Measurements from ENCODE around the gene ATP5MC2. TPM values are rescaled to one million over a fixed set of nuclear protein-coding genes. Genes with fewer than 3 reads are reported as not detected.

Gene ATP5MC2
- total RNA-seq, 2 experiments from 2014 or later: 378 TPM

DNA sequence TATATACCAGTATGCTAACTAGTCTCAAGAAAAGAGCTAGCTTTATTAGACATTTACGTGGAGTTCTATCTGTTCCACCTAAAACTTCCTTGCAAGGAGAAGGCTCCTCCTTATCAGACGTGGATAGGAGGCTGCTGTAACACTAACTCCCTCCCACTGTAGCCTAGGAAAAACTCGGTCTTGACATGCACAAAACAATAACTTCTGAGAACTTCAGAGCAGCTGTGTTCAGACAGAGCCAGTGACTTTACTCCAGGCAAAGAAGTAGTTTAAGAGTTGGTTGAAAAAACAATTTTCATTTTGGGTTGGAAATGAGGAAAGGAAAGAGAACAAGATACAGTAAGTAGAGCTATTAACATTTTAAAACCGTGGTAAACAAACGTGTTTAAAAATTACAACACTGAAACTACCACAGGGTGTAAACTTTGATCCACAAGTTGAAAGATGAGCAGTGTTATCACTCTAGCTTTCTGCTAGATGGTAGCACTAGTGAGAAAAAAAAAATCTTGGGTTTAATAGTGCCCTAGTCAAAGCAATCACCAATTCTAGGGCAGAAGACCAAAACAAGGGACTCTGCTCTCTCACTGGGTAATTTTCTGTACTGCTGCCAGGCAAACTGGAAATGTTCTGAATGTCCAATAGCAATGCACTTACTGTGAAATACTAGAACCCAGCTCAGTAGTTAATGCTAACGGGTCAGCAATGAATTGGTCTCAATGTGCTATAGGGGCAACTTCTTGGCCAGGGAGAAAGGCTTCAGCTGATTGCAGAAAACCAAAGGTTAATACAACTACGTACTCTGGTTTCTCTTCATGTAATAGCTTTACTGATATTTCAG is 52.1 kb downstream of the ATP5MC2 start:
- peak overlapping the region; percentile 23 for H3K4me3 Mint-ChIP-seq
- no peak for DNase-seq
- peaks cover 45% of the 10 kb centered on the region for H3K4me1 Mint-ChIP-seq (ENCODE audit: low read depth)
- ChIA-PET POLR2A (interaction anchor here (0.7 kb wide), 1 partner anchor 52 kb away, joined by 3 read pairs; the partner anchor contains the start of gene ATP5MC2), CTCF (interaction anchor here (0.7 to 3.9 kb wide), 8 partner anchors 10 to 123 kb away, joined by 3 to 17 read pairs (median 4); partner anchors contain the start of gene ATP5MC2)
- peak overlapping the region; percentile 73 for H3K27ac Mint-ChIP-seq
- H3K9me3 Mint-ChIP-seq: no peaks in the 10 kb centered on the region
- H3K27me3 Mint-ChIP-seq: no peaks in the 10 kb centered on the region
- H3K36me3 Mint-ChIP-seq: peaks cover 2% of the 10 kb centered on the region
- intact Hi-C loops (cut with micrococcal nuclease): no loop called here

- Mint-ChIP-seq H3K27ac (no peak overlapping the region), H3K4me1 (ENCODE audit: low read depth) (peaks cover 55% of the 10 kb centered on the region), H3K27me3 (no peaks in the 10 kb centered on the region), H3K36me3 (peaks cover 7% of the 10 kb centered on the region), H3K4me3 (no peak overlapping the region), H3K9me3 (no peaks in the 10 kb centered on the region)
- no peak for DNase-seq
- POLR2A ChIA-PET: no interaction called here
- intact Hi-C loops (cut with micrococcal nuclease): no loop called here
- CTCF ChIA-PET: interaction anchor here (1.6 to 3.9 kb wide), 2 partner anchors 53 to 121 kb away, joined by 4 to 17 read pairs; partner anchors contain the start of gene ATP5MC2
Measured at GRCh38 chr12:53622724-53623123, 53.2 kb downstream of the ATP5MC2 start.

DNA sequence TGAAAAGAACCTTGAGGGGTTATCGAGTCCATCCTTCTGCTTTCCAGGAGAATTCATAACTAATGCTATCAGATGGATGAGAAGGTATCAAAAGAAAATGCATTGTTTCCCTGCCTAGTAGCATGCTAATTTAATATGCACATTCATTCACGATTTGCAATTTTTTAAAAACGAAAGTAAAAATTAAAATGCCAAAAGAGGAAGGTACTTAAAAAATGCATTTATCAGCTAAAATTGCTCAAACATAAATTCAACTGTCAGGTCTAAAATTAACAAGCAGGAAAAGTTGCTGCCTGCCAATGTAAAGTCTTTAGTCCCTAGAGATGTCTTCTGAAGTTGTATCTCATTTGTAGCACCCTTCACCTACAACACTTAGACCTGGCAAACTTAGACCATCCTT is 57.6 kb downstream of the ATP5MC2 start:
- no peak for DNase-seq
- POLR2A ChIA-PET: no interaction called here
- H3K4me1 Mint-ChIP-seq (ENCODE audit: low read depth): peaks cover 32% of the 10 kb centered on the region
- H3K9me3 Mint-ChIP-seq: no peaks in the 10 kb centered on the region
- H3K27ac Mint-ChIP-seq: peak overlapping the region; percentile 15
- CTCF ChIA-PET: interaction anchor here (0.6 to 1.4 kb wide), 2 partner anchors 8 to 1518 kb away, joined by 4 to 6 read pairs; partner anchors contain the start of gene ATF7
- no peaks in the 10 kb centered on the region for H3K27me3 Mint-ChIP-seq
- peak overlapping the region; percentile 66 for H3K4me3 Mint-ChIP-seq
- intact Hi-C loops (cut with micrococcal nuclease): no loop called here
- H3K36me3 Mint-ChIP-seq: peaks cover 11% of the 10 kb centered on the region

DNA sequence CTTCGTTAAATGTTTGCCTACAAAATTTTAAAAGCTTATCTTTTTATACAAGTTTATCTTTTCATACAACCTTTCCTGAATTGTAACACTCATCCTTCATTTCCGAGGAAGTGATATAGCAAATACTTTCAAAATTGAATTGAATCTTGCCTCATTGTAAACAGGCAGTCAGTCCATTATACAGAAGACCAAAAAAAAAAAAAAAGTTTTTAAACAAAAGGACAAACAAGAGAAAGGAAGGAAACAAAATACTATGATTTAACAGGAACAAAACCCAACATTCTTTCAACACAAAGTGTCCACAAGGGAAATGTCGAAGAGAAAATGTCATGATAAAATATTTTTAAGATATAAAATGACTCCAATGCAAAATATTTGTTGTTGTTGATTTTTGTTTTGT is 58.2 kb downstream of the ATP5MC2 start:
- POLR2A ChIA-PET: no interaction called here
- CTCF ChIA-PET: interaction anchor here (0.6 to 1.4 kb wide), 2 partner anchors 9 to 1518 kb away, joined by 4 to 6 read pairs; partner anchors contain the start of gene ATF7

DNA sequence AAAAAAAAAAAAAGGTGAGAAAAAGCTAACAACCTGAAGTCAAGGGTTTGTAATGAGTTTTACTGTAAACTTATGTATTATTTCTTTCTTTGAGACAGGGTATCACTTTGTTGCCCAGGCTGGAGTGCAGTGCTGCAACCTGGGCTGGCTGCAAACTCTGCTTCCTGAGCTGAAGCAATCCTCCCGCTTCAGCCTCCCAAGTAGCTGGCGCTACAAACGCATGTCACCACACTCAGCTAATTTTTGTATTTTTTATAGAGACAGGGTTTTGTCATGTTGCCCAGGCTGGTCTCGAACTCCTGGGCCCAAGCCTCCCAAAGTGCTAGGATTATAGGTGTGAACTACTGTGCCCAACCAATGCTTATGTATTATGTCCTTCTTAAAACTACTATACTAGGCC is 58.9 kb downstream of the ATP5MC2 start:
- intact Hi-C loops (cut with micrococcal nuclease): no loop called here
- POLR2A ChIA-PET: interaction anchor here (1.1 kb wide), 1 partner anchor 13 kb away, joined by 4 read pairs; no protein-coding TSS in a partner anchor

More for the DNA sequence above, 58.2 kb downstream of the ATP5MC2 start:
- peaks cover 28% of the 10 kb centered on the region for H3K4me1 Mint-ChIP-seq (ENCODE audit: low read depth)
- intact Hi-C loops (cut with micrococcal nuclease): no loop called here
- no peaks in the 10 kb centered on the region for H3K9me3 Mint-ChIP-seq
- no peak overlapping the region for H3K27ac Mint-ChIP-seq
- H3K36me3 Mint-ChIP-seq: peaks cover 11% of the 10 kb centered on the region
- H3K27me3 Mint-ChIP-seq: no peaks in the 10 kb centered on the region
- DNase-seq: no peak
- H3K4me3 Mint-ChIP-seq: peak overlapping the region; percentile 66

More for the DNA sequence above, 58.9 kb downstream of the ATP5MC2 start:
- H3K4me1 Mint-ChIP-seq (ENCODE audit: low read depth): peaks cover 28% of the 10 kb centered on the region
- peaks cover 11% of the 10 kb centered on the region for H3K36me3 Mint-ChIP-seq
- H3K4me3 Mint-ChIP-seq: no peak overlapping the region
- DNase-seq: no peak
- no peaks in the 10 kb centered on the region for H3K27me3 Mint-ChIP-seq
- H3K9me3 Mint-ChIP-seq: no peaks in the 10 kb centered on the region
- CTCF ChIA-PET: interaction anchor here (0.6 to 1.4 kb wide), 3 partner anchors 9 to 277 kb away, joined by 3 to 6 read pairs (median 4); partner anchors contain the start of gene ATF7
- H3K27ac Mint-ChIP-seq: no peak overlapping the region

Other genes starting within 250 kb of the ATP5MC2 start
- 100 to 1,000 TPM; 218 to 221 TPM for gene PRR13, start 234.3 kb downstream of the ATP5MC2 start, total RNA-seq
- 100 to 1,000 TPM; 897 to 926 TPM for gene PCBP2, start 224.0 kb downstream of the ATP5MC2 start, total RNA-seq
- 10 to 100 TPM; 13.0 to 14.7 TPM for gene MAP3K12, start 176.6 kb downstream of the ATP5MC2 start, total RNA-seq
- gene TARBP2, start 174.8 kb downstream of the ATP5MC2 start, total RNA-seq: 10 to 100 TPM; 27.5 to 29.7 TPM
- under 1 TPM in 1 of 2 experiments, not detected in 1; 0.58 TPM for gene NPFF, start 168.6 kb downstream of the ATP5MC2 start, total RNA-seq
- 10 to 100 TPM; 19.3 to 20.7 TPM for gene ATF7, start 49.7 kb downstream of the ATP5MC2 start, total RNA-seq
- 10 to 100 TPM; 21.2 to 23.7 TPM for gene CALCOCO1, start 51.4 kb upstream of the ATP5MC2 start, total RNA-seq
- gene CISTR, start 75.9 kb upstream of the ATP5MC2 start, total RNA-seq: not detected